ENCODE results near the gene GABBR2. TPM values are rescaled to one million over a fixed set of nuclear protein-coding genes. Genes with fewer than 3 reads are reported as not detected.

GABBR2 gene
- total and polyA plus RNA-seq, 2 of the 8 experiments (the other 6 are each of a cell fraction or from before 2014, with no cell fraction given) = 0.50 to 1.2 TPM

DNA sequence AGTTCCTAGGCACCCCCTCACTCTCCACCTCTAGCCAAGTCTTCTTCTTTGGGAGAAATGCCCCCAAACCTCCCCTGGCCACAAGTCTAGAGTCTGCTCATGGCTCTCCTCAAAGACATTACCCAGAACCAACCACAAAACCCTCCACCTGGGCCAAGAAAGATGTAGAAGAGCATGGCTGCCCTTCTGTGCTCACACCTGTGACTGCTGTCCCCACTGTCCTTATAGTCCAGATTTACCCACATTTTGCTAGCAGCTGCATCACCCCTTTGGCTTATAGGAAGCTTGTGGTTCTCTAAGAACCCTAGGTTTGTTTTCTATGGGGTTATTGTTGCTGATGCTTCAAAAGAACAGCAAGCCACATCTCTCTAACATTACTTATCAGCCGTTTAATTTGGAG is 6.1 kb upstream of the GABBR2 start:
- Histone ChIP-seq H2BK15ac (ENCODE audit: low read length) (no peak overlapping the region), H4K5ac (ENCODE audit: insufficient read length, low read depth, low read length) (no peak overlapping the region), H2BK120ac (replicated peaks; ENCODE audit: low read depth, low read length) (no peak overlapping the region), H4K20me1 (replicated peaks in 1 of 2; ENCODE audit: control insufficient read depth in 1 of 2, insufficient read depth in 2 of 2, low read length in 2 of 2) (peaks cover 0 to 5% of the 10 kb centered on the region in 2 experiments), H3K79me2 (ENCODE audit: control insufficient read depth in 1 of 2, insufficient read depth in 2 of 2, low read length in 2 of 2) (no peaks in the 10 kb centered on the region), H4K8ac (ENCODE audit: extremely low read depth, insufficient read depth, low read length) (no peak overlapping the region), H3K9ac (replicated peaks in 1 of 4; ENCODE audit: extremely low read depth in 1 of 4, low read depth in 3 of 4, low read length in 3 of 4) (no peak overlapping the region), H4K91ac (replicated peaks; ENCODE audit: insufficient read length, low read length) (no peak overlapping the region), H2BK12ac (ENCODE audit: low read depth, low read length) (no peak overlapping the region), H3K79me1 (ENCODE audit: low read depth, low read length) (no peaks in the 10 kb centered on the region), H2BK20ac (ENCODE audit: low read length) (no peak overlapping the region), H2AFZ (ENCODE audit: low read length) (no peak overlapping the region), H2BK5ac (ENCODE audit: low read depth, low read length) (no peak overlapping the region), H3K4me1 (replicated peaks in 1 of 4; ENCODE audit: control insufficient read depth in 3 of 4, insufficient read depth in 4 of 4, low read length in 3 of 4) (no peaks in the 10 kb centered on the region), H3K27ac (ENCODE audit: low read depth, low read length) (no peak overlapping the region), H3K4me2 (ENCODE audit: insufficient read depth in 1 of 2, low read depth in 2 of 2, low read length in 2 of 2) (no peak overlapping the region), H2AK5ac (ENCODE audit: low read depth, low read length) (no peak overlapping the region), H3K23ac (ENCODE audit: insufficient read length) (no peak overlapping the region), H3K9me3 (ENCODE audit: insufficient read depth in 2 of 2, low read depth in 1 of 2, low read length in 1 of 2) (no peaks in the 10 kb centered on the region), H3K4ac (replicated peaks; ENCODE audit: insufficient read length, low read depth, low read length) (no peak overlapping the region), H3K56ac (replicated peaks; ENCODE audit: insufficient read length, low read depth, low read length) (no peak overlapping the region), H3K27me3 (replicated peaks in 1 of 4; ENCODE audit: control insufficient read depth in 3 of 4, extremely low read depth in 1 of 4, insufficient read depth in 3 of 4, low read length in 3 of 4) (peaks cover 10 to 23% (median 19%) of the 10 kb centered on the region in 4 experiments), H3K14ac (ENCODE audit: insufficient read length) (no peak overlapping the region), H3K36me3 (ENCODE audit: control insufficient read depth in 2 of 4, insufficient read depth in 4 of 4, low read length in 3 of 4) (no peaks in the 10 kb centered on the region), H3K4me3 (ENCODE audit: extremely low read depth in 1 of 4, insufficient read depth in 2 of 4, low read depth in 3 of 4, low read length in 4 of 4) (no peak overlapping the region), H3K18ac (ENCODE audit: extremely low read depth, low read length) (no peak overlapping the region), H3K23me2 (ENCODE audit: low read depth, low read length) (no peaks in the 10 kb centered on the region)
- 82% methylated on average over 1 of the region's 1 CpG; no CpG with 5 or more reads in 1 of the 2 experiments for WGBS, 2 experiments (ENCODE audit: extremely low coverage in 1 of 2, insufficient coverage in 1 of 2, insufficient read length in 1 of 2, insufficient replicate concordance in 2 of 2, low coverage in 1 of 2, low lambda C conversion rate in 2 of 2, missing lambda C conversion rate in 1 of 2)
- ChIA-PET POLR2A (ENCODE audit: partially characterized antibody) (no interaction called here), CTCF (ENCODE audit: partially characterized antibody) (interaction anchor here (1.5 to 2.2 kb wide), 2 partner anchors 10 to 15 kb away, joined by 6 to 7 read pairs; no protein-coding TSS in a partner anchor)
- DNase-seq (ENCODE audit: low read depth in 1 of 2, low spot score in 2 of 2) = no peak
- FAIRE-seq = no peak
- TF ChIP-seq SIRT6 (IDR thresholded peaks at IDR 0.05; ENCODE audit: low read length) (no peak), HDAC2 (IDR thresholded peaks at IDR 0.05; ENCODE audit: borderline replicate concordance in 1 of 2, low read depth in 2 of 2, low read length in 2 of 2) (no peak), TAF1 (IDR thresholded peaks at IDR 0.05; ENCODE audit: low read depth, low read length) (no peak), POU5F1 (IDR thresholded peaks at IDR 0.05; ENCODE audit: low read depth, low read length) (no peak), SIN3A (conservative IDR thresholded peaks at IDR 0.05 in 1 of 2, IDR thresholded peaks at IDR 0.05 in 1 of 2; ENCODE audit: low read depth in 1 of 2, low read length in 2 of 2) (no peak), SUZ12 (IDR thresholded peaks at IDR 0.05; ENCODE audit: low read length) (no peak), SIX5 (IDR thresholded peaks at IDR 0.05; ENCODE audit: low read depth, low read length) (no peak), CREB1 (IDR thresholded peaks at IDR 0.05) (no peak), SP1 (IDR thresholded peaks at IDR 0.05; ENCODE audit: low read depth, low read length) (no peak), CEBPB (IDR thresholded peaks at IDR 0.05; ENCODE audit: low read depth, low read length) (no peak), KDM4A (IDR thresholded peaks at IDR 0.05; ENCODE audit: low read depth, low read length, severe bottlenecking) (no peak), MAFK (IDR thresholded peaks at IDR 0.05; ENCODE audit: low read depth, low read length) (no peak), BACH1 (IDR thresholded peaks at IDR 0.05; ENCODE audit: low read length) (no peak)

All from H1 (cell line).